ENCODE measurements around the gene SDHAF1.
"Not testable (repeated sequence)": the region's sequence is repeated elsewhere in the genome, so short reads cannot be mapped to it uniquely, and the experiment has no call there.

The SDHAF1 gene

DNA sequence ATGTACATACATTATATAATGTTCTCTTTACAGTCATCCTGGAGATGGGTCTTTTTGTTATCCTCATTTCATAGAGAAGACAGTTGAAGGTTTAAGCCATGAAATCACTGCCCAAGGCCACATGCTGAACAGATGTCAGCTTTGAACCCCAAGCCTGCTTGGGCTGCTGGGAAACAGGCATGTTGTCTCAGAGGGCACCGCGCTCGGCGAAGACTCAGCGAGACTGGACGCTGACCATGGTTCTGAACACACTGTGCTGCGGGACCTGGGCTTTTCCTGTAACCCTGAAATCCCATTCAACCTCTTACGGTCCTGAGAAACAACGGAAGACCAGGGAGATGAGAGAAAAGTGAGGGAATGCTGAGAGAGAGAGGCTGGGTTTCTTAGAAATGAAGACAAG is 31.5 kb upstream of the SDHAF1 start:
- 1 to 7% methylated on average over 9 of the region's 9 CpGs for WGBS, 2 experiments
- Histone ChIP-seq H3K27ac (ENCODE audit: insufficient read depth, low read depth, low read length, poor library complexity, severe bottlenecking) (no peak overlapping the region), H3K9me3 (ENCODE audit: control insufficient read depth, low read length) (no peaks in the 10 kb centered on the region), H3K4me1 (ENCODE audit: control insufficient read depth, insufficient read depth, low read length) (no peaks in the 10 kb centered on the region), H3K27me3 (ENCODE audit: control insufficient read depth, insufficient read depth, low read length, poor library complexity, severe bottlenecking) (peaks cover 29% of the 10 kb centered on the region), H3K36me3 (ENCODE audit: control insufficient read depth, insufficient read depth, low read length) (no peaks in the 10 kb centered on the region), H3K4me3 (ENCODE audit: insufficient read depth, low read depth, low read length) (no peak overlapping the region)

GRCh38 chr19:35966771-35967170 is 28.2 kb upstream of the SDHAF1 start:
- Histone ChIP-seq H3K27me3 (ENCODE audit: control insufficient read depth, insufficient read depth, low read length, poor library complexity, severe bottlenecking) (no peaks in the 10 kb centered on the region), H3K4me1 (ENCODE audit: control insufficient read depth, insufficient read depth, low read length) (no peaks in the 10 kb centered on the region), H3K9me3 (ENCODE audit: control insufficient read depth, low read length) (no peaks in the 10 kb centered on the region), H3K27ac (ENCODE audit: insufficient read depth, low read depth, low read length, poor library complexity, severe bottlenecking) (no peak overlapping the region), H3K4me3 (ENCODE audit: insufficient read depth, low read depth, low read length) (no peak overlapping the region), H3K36me3 (ENCODE audit: control insufficient read depth, insufficient read depth, low read length) (no peaks in the 10 kb centered on the region)
- WGBS, 2 experiments: 82% methylated on average over 3 of the region's 3 CpGs

GRCh38 chr19:35973487-35973886 is 21.5 kb upstream of the SDHAF1 start:
- H3K27ac ChIP-seq (ENCODE audit: insufficient read depth, low read depth, low read length, poor library complexity, severe bottlenecking): no peak overlapping the region
- H3K27me3 ChIP-seq (ENCODE audit: control insufficient read depth, insufficient read depth, low read length, poor library complexity, severe bottlenecking): no peaks in the 10 kb centered on the region
- H3K4me3 ChIP-seq (ENCODE audit: insufficient read depth, low read depth, low read length): no peak overlapping the region
- WGBS, 2 experiments: 47 to 48% methylated on average over 8 of the region's 8 CpGs
- H3K9me3 ChIP-seq (ENCODE audit: control insufficient read depth, low read length): no peaks in the 10 kb centered on the region
- no peaks in the 10 kb centered on the region for H3K36me3 ChIP-seq (ENCODE audit: control insufficient read depth, insufficient read depth, low read length)
- H3K4me1 ChIP-seq (ENCODE audit: control insufficient read depth, insufficient read depth, low read length): no peaks in the 10 kb centered on the region

DNA sequence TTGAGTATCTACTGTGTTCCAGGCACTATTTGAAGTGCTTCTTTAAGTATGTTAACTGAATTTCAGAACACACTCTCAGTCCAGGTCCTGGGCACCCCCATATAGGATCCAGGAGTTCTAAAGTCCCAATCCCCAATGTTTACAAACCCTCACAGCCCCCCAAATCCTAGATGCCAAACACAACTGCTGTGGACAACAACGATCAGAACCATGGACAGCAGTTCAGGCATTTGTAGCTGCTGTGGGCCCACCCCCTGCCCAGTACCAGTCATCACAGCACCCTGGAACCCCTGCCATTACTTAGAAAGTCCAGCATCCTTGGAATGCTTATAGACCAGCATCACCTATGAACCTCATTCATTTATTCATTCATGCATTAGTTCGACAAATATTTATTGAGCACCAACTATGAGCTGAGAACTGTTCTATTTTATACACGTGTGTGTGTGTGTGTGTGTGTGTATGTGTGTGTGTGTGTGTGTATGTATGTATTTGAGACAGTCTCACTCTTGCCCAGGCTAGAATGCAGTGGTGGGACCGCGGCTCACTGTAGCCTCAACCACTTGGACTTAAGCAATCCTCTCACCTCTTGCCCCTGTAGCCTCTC is 19.3 kb upstream of the SDHAF1 start:
- Histone ChIP-seq H3K4me3 (ENCODE audit: insufficient read depth, low read depth, low read length) (no peak overlapping the region), H3K27me3 (ENCODE audit: control insufficient read depth, insufficient read depth, low read length, poor library complexity, severe bottlenecking) (peaks cover under 1% of the 10 kb centered on the region)
- 48 to 55% methylated on average over 5 of the region's 5 CpGs for WGBS, 2 experiments

DNA sequence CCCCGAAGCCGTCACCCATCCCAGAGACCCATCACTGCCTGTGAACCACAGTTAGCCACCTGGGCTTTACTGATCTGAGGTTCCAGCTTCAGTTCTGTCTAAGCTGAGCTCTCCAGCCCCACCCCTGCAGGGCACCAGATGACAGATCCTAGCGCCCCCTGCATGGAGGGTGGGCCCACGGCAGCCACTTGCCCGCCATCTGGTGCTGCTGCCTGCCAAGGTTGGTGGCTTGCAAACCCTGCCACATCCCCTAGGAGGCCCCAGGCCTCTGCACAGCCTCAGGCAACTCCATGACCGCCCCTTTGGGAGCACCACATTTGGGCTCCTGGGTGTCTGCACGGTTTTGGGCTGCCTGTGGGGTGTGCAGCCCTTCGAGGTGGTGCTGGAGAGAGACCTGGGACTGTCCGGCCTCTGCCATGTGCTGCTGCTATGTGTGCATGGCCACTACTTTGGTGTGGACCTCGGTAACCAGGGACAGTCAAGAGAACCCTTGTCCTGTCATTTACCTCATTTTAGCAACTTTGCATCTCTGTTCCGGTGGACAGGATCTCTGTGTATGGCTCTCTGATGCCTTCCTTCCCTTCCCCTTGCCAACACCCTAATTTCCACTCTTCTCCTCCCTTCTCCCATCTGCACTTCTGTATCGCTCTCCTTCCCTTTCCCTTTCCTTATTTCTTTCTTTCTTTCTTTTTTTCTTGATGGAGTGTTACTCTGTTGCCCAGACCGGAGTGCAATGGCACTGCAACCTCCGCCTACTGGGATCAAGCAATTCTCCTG is 17.4 kb upstream of the SDHAF1 start:
- no peaks in the 10 kb centered on the region for H3K36me3 ChIP-seq (ENCODE audit: control insufficient read depth, insufficient read depth, low read length)
- no peak overlapping the region for H3K4me3 ChIP-seq (ENCODE audit: insufficient read depth, low read depth, low read length)
- H3K4me1 ChIP-seq (ENCODE audit: control insufficient read depth, insufficient read depth, low read length): no peaks in the 10 kb centered on the region
- H3K9me3 ChIP-seq (ENCODE audit: control insufficient read depth, low read length): no peaks in the 10 kb centered on the region
- 59 to 61% methylated on average over 14 of the region's 14 CpGs for WGBS, 2 experiments
- no peak overlapping the region for H3K27ac ChIP-seq (ENCODE audit: insufficient read depth, low read depth, low read length, poor library complexity, severe bottlenecking)
- H3K27me3 ChIP-seq (ENCODE audit: control insufficient read depth, insufficient read depth, low read length, poor library complexity, severe bottlenecking): peaks cover 14% of the 10 kb centered on the region

More for the DNA sequence above, 19.3 kb upstream of the SDHAF1 start:
- Histone ChIP-seq H3K27ac (ENCODE audit: insufficient read depth, low read depth, low read length, poor library complexity, severe bottlenecking) (no peak overlapping the region), H3K36me3 (ENCODE audit: control insufficient read depth, insufficient read depth, low read length) (no peaks in the 10 kb centered on the region), H3K4me1 (ENCODE audit: control insufficient read depth, insufficient read depth, low read length) (no peaks in the 10 kb centered on the region), H3K9me3 (ENCODE audit: control insufficient read depth, low read length) (no peaks in the 10 kb centered on the region)

DNA sequence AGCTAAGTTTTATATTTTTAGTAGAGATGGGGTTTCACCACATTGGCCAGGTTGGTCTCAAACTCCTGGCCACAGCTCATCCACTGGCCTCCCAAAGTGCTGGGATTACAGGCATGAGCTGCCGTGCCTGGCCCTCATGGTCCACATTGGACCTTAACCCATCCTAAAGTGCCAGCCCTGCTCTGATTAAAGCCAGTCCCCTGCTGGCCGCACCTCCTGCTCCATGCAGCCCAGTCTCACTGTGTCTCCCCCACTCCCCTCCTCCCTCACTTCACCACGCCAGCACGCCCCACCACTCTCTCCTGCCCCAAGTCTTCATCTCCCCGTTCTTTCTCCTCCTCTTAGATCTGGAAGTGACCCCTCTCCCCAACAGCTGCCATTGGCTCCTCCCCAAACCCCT is 16.7 kb upstream of the SDHAF1 start:
- Histone ChIP-seq H3K27ac (ENCODE audit: insufficient read depth, low read depth, low read length, poor library complexity, severe bottlenecking) (no peak overlapping the region), H3K27me3 (ENCODE audit: control insufficient read depth, insufficient read depth, low read length, poor library complexity, severe bottlenecking) (peaks cover 20% of the 10 kb centered on the region)

DNA sequence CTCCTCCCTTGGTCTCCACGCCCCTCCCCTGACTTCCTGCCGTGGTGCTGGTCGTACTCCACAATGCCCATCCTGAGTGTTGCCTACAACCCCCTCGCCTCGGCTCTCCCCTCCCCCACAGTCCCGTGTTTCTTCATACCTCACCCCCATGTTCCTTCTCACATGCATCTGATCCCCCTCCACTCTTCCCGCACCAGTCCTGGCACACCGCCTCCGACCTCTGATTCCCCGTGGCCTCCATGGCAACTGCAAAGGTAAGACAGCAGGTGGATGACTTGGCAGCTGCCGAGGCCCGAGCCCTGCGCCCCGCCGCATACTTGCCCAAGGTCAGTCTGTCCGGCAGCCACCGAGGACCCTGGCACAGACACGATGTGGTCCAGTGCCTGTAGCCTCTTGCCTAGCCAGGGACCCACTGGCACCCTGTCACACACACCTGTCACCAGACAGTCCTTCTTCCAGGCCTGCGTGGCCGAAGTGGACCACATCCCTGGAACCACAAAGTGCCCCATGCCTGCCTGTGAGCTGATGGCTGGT is 16.1 kb upstream of the SDHAF1 start:
- H3K9me3 ChIP-seq (ENCODE audit: control insufficient read depth, low read length): no peaks in the 10 kb centered on the region
- WGBS, 2 experiments: 68 to 72% methylated on average over 20 of the region's 20 CpGs
- no peaks in the 10 kb centered on the region for H3K36me3 ChIP-seq (ENCODE audit: control insufficient read depth, insufficient read depth, low read length)
- peaks cover 20% of the 10 kb centered on the region for H3K27me3 ChIP-seq (ENCODE audit: control insufficient read depth, insufficient read depth, low read length, poor library complexity, severe bottlenecking)
- H3K4me1 ChIP-seq (ENCODE audit: control insufficient read depth, insufficient read depth, low read length): no peaks in the 10 kb centered on the region
- H3K4me3 ChIP-seq (ENCODE audit: insufficient read depth, low read depth, low read length): no peak overlapping the region
- H3K27ac ChIP-seq (ENCODE audit: insufficient read depth, low read depth, low read length, poor library complexity, severe bottlenecking): no peak overlapping the region

More for the DNA sequence above, 16.7 kb upstream of the SDHAF1 start:
- Histone ChIP-seq H3K4me3 (ENCODE audit: insufficient read depth, low read depth, low read length) (no peak overlapping the region), H3K9me3 (ENCODE audit: control insufficient read depth, low read length) (no peaks in the 10 kb centered on the region), H3K36me3 (ENCODE audit: control insufficient read depth, insufficient read depth, low read length) (no peaks in the 10 kb centered on the region), H3K4me1 (ENCODE audit: control insufficient read depth, insufficient read depth, low read length) (no peaks in the 10 kb centered on the region)
- WGBS, 2 experiments: 62 to 69% methylated on average over 5 of the region's 5 CpGs

- WGBS, 2 experiments: 89 to 96% methylated on average over 4 of the region's 4 CpGs
- not testable (repeated sequence) for H3K9me3 ChIP-seq (ENCODE audit: control insufficient read depth, low read length); H3K36me3 ChIP-seq (ENCODE audit: control insufficient read depth, insufficient read depth, low read length); H3K27ac ChIP-seq (ENCODE audit: insufficient read depth, low read depth, low read length, poor library complexity, severe bottlenecking); H3K4me3 ChIP-seq (ENCODE audit: insufficient read depth, low read depth, low read length); H3K4me1 ChIP-seq (ENCODE audit: control insufficient read depth, insufficient read depth, low read length)
- H3K27me3 ChIP-seq (ENCODE audit: control insufficient read depth, insufficient read depth, low read length, poor library complexity, severe bottlenecking): peaks cover 35% of the 10 kb centered on the region
These were observed 14.0 kb upstream of the SDHAF1 start for GRCh38 chr19:35980997-35981396.

- Histone ChIP-seq H3K36me3 (ENCODE audit: control insufficient read depth, insufficient read depth, low read length) (no peaks in the 10 kb centered on the region), H3K4me3 (ENCODE audit: insufficient read depth, low read depth, low read length) (no peak overlapping the region), H3K27me3 (ENCODE audit: control insufficient read depth, insufficient read depth, low read length, poor library complexity, severe bottlenecking) (peaks cover 56% of the 10 kb centered on the region), H3K9me3 (ENCODE audit: control insufficient read depth, low read length) (no peaks in the 10 kb centered on the region), H3K4me1 (ENCODE audit: control insufficient read depth, insufficient read depth, low read length) (peaks cover 10% of the 10 kb centered on the region), H3K27ac (ENCODE audit: insufficient read depth, low read depth, low read length, poor library complexity, severe bottlenecking) (no peak overlapping the region)
- WGBS, 2 experiments: 80 to 81% methylated on average over 8 of the region's 8 CpGs
These were observed 11.8 kb upstream of the SDHAF1 start for GRCh38 chr19:35983177-35983576.

DNA sequence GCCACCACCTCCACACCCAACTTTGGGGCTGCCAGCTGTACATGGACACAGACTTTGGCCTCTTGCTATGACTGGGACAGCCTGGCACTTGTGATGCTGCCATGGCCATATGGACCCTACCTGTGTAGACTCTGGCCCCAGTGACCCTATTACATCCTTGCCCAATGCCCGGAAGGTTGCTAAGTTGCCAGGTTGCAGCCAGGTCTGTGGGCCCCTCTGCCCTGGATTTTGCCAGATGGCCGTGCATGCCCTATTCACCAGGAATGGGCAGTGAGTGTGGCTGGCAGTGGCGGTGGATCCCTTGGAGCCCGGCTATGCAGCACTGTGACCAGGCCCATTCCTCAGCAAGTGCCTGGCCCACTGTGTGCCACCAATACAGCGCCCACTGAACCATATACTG is 8.9 kb upstream of the SDHAF1 start:
- H3K27me3 ChIP-seq (ENCODE audit: control insufficient read depth, insufficient read depth, low read length, poor library complexity, severe bottlenecking): peaks cover 57% of the 10 kb centered on the region
- H3K4me1 ChIP-seq (ENCODE audit: control insufficient read depth, insufficient read depth, low read length): peaks cover 10% of the 10 kb centered on the region
- 82 to 87% methylated on average over 5 of the region's 5 CpGs for WGBS, 2 experiments
- no peaks in the 10 kb centered on the region for H3K9me3 ChIP-seq (ENCODE audit: control insufficient read depth, low read length)
- H3K27ac ChIP-seq (ENCODE audit: insufficient read depth, low read depth, low read length, poor library complexity, severe bottlenecking): no peak overlapping the region
- H3K36me3 ChIP-seq (ENCODE audit: control insufficient read depth, insufficient read depth, low read length): no peaks in the 10 kb centered on the region
- no peak overlapping the region for H3K4me3 ChIP-seq (ENCODE audit: insufficient read depth, low read depth, low read length)
